Kasumi-1 (cell line): ENCODE results near the gene SSH2.
"Not testable (repeated sequence)": the region's sequence is repeated elsewhere in the genome, so short reads cannot be mapped to it uniquely, and the experiment has no call there.

ENCODE experiments used
- DNase-seq, 2 experiments: peaks; one replicate each; lab custom pipeline; 2025; lab: John Stamatoyannopoulos, UW

Gene SSH2

GRCh38 chr17:29740017-29740416 lies 190.0 kb downstream of the SSH2 start:
- DNase-seq = no peak

DNA sequence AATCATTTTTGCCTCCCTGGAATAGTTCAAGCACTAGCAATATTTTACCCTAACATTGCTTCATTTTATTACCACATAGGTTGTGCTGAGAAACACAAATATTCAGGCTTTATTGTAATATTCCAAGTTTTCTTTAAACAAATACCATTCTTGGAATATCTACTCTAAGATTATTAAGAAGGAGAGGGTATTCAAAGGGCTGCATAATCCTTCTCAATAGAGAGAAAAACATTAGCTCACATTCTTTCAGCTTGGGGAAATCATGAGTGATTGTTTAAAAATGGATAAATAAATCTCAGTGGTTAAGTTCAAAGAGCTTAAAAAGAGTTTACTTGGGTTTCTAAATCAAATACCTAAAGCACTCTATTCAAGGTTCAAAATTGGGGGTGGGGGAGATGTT lies 195.4 kb downstream of the SSH2 start:
- DNase-seq = no peak

DNA sequence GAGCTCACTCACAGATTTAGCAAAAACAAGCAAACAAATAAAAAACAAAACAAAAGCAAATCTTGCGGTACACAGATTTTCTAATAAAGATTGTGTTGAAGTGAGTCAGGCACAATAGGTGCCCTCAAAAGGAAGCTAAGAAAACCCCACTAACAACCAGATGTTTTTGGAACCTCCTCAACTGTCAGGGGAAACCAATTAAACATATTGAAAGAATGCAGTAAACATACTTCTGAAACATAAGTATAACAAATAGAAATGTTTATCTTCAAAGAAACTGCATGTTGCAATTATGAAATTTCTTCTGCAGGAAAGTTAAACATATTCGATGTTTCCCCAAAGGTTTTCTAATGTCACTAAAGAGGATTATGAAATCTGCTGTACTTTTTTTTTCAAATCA lies 196.9 kb downstream of the SSH2 start:
- no peak for DNase-seq

DNA sequence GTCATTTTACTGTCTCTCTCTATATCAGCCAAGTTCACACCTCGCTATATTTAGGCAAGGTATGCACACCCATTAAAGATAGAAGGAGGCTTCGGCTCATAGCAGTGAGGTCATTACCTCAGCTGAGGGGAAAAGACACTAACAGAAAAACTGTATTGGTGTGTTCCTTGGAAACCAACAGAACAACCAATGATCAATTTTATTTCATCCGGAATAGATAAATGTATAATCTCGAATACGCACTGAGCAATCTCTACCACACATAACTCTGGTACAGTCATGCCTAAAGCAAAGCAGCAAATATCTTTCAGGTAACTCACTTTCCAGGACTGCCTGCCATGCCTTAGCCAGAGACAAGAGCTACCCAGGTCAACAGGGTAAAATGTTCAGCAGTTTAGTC lies 197.4 kb downstream of the SSH2 start:
- no peak for DNase-seq

- DNase-seq = no peak
Measured at GRCh38 chr17:29732209-29732608, 197.8 kb downstream of the SSH2 start.

DNA sequence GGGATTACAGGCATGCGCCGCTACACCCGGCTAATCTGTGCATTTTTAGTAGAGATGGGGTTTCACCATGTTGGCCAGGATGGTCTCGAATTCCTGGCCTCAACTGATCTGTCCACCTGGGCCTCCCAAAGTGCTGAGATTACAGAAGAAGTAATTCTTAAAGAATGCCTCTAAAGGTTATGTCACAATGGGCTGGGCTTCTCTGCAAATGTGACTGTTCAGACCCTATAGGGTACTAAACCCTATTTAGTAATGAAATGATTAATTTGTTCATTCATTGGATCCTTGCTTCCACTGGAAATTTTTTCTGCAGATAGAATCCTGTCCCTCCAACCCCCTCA lies 198.5 kb downstream of the SSH2 start:
- no peak for DNase-seq

DNA sequence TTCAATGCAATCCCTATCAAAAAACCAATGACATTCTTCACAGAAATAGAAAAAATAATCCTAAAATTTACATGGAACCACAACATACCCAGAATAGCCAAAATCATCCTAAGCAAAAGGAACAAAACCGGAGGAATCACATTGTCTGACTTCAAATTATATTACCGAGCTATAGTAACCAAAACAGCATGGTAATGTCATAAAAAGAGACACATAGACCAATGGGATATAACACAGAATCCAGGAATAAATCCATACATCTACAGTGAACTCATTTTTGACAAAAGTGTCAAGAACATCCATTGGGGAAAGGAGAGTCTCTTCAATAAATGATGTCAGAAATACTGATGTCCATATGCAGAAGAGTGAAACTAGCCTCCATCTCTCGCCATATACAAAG lies 201.5 kb downstream of the SSH2 start:
- DNase-seq = no peak

DNA sequence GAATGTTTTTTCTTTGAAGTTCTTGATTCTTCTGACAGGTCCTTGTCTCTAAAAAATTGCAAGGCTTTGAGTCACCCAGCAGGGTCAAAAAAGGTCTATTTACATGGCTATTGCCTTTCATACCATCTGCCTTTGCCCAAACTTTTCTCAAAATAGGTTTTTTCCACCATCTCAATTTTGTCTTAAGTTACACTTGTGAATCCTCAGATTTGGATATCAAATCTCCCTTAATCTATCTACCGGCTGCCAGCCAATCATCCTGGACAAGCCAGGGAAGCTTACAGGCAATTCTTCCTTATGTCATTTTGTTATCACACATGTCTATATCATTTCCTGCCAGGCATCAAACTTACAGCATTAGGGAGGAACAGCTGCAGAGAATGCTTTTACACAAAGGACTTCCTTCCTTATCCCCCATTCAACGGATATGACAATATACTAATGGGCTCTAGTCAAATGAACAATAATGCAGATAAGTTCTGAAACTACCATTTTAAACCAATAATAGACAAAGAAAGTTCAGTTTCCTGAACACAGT lies 203.2 kb downstream of the SSH2 start:
- DNase-seq = peak; percentile 94

- DNase-seq = not testable (repeated sequence)
Measured at GRCh38 chr17:29725408-29725807, 204.6 kb downstream of the SSH2 start.

GRCh38 chr17:29723278-29724047 lies 206.6 kb downstream of the SSH2 start:
- peak; percentile 88 to 90 for DNase-seq

DNA sequence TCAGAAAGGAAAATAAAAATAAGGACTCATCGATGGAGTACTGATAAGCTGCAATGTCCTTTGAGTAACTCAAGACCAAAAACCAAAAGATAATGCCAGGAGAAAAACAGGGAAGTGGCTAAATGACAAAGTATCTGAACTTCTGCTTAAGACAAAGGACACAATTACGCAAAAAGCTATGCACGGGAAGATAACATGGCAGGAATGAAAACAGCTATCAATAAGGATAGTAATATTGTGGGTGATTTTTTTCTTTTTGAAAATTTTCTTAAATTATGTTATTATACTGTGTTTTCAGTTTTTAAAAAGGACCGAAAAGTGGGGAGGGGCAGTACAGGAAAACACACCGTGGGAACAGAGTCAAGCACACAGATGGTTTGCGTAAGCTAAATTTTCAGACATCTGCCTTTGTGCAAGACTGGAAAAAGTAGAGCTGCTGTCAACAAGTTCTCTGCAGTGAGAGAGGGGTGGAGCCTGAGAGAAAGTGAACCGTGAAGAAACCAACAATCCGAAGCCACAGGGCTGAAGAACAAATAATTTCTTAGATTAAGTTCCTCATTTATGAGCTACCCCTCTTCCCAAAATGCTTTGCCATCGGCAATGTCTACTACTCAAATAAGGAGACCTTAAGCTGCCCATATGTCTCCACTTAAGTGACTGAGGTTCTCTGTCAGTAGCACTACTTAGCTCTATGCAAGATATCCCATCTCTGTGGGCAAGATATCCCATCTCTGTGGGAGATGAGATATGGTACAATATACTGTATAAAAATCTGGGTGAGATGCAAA lies 207.4 kb downstream of the SSH2 start:
- DNase-seq = peak; percentile 96 to 97

DNA sequence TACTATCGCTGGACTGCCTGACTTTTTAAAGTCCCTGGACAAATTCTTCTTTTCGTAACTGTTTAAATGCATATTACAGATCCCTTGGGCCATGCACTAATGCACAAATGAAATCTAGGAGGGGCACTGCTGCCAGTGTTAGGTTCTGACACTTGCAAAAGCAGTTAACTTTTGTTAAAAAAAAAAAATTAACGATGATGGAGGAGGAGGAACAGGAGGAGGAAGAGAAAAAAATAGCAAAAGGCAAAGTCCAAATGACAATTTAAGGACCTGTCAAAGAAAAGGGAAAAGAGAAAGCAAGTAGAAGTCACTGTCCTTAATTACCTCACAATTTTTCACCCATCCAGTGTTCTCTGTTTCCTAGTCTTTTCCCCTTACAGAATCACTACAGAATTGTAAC lies 209.5 kb downstream of the SSH2 start:
- peak in 1 of 2 experiments; percentile 12 for DNase-seq

GRCh38 chr17:29719469-29719868 lies 210.6 kb downstream of the SSH2 start:
- DNase-seq = no peak

GRCh38 chr17:29718446-29719039 lies 211.5 kb downstream of the SSH2 start:
- DNase-seq = no peak

DNA sequence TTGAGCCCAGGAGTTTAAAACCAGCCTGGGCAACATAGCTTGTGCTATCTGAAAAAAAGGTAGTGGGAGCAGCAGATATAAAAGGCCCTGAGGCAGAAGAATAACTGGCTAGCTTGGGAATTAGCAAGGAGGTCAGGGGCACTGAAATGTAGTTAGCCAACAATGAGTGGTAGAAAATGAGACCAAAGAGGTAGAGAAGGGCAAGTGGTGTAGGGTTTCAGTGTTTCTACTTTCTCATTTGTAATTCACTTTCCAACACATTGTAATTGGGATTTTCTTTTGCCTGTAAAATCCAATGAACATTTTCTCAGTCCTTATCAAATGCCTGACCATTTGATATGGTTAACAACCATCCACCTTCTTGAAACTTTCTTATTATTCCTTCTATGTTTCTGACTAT lies 212.2 kb downstream of the SSH2 start:
- no peak for DNase-seq

- no peak for DNase-seq
Measured at GRCh38 chr17:29716566-29716965, 213.5 kb downstream of the SSH2 start.

GRCh38 chr17:29715680-29716079 lies 214.3 kb downstream of the SSH2 start:
- no peak for DNase-seq

GRCh38 chr17:29714146-29714545 lies 215.9 kb downstream of the SSH2 start:
- no peak for DNase-seq

DNA sequence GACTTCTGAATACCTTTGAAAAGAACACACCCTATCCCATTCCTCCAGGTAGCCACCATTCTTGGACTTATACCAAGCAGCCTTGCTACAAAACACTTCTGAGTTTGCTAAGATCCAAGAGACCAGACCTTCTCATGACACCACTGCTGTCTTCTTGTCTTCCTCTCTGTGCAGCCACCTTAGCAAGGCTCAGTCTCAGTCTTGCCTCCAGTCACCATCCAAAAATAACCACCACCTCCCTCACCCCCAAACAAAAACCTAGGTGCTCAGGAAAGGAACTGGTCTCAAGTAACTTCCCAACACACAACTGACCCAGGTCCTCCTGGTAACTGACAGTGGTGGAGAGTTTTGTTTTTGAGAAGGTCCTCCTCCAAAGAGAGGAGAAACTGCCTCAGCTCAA lies 216.4 kb downstream of the SSH2 start:
- DNase-seq = no peak

GRCh38 chr17:29711588-29712385 lies 218.2 kb downstream of the SSH2 start:
- DNase-seq = no peak

DNA sequence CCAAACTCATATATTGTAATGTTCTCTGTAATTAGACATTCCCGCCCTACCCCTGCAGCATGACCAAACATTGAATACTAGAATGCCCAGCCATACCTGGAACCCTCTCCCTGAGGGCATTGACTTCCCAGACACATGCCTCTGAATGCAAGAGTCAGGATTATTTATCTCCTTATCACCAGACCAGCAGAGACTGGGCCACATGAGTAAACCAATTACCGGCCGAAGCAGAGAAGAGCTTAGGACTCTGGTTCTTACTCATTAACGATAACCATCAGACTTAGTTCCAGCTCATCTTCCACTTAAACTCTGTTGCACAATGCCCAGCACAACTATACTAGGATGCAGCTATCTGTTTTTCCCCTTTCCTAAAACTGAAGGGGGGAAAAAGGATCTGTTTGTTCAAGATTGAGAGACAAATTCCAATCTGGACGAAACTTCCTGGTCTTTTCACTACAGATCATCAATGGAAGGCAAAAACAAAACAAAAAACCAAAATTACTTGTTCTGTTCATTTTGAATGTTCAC lies 219.1 kb downstream of the SSH2 start:
- DNase-seq = no peak

DNA sequence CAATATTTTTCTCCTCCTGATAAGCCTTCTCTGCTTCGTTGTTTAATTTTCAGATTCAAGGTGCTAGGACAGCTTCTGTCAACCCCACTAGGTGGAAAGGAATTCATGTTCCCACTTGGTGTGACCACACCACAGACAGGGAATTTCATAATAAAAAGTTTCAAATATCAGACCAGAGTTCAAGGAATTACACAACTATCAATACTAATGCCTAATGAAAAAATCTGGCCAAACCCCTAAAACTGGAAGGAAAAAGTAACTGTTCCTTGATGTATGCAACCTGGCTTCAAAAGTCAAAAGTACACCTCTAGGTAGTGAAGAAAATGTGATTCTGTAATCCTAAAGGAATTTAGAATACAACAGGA lies 219.5 kb downstream of the SSH2 start:
- no peak for DNase-seq
